HEK293 (cell line): ENCODE data around the gene SLC39A13.

Experiments
- BCL11B ChIP-seq: fragments of 450-650 bp; formaldehyde crosslinking; IDR thresholded peaks from 2 replicates; pipeline ENCODE4 v1.5.1; 2016; ENCODE audit warnings: low read depth, missing biosample characterization, missing genetic modification characterization
- SETDB1 ChIP-seq: IDR thresholded peaks from one replicate; pipeline ENCODE4 v1.6.1; 2017; ENCODE audit warnings: mild to moderate bottlenecking, low read length, moderate library complexity, mixed read lengths; ENCODE audit not compliant: insufficient read length
- SP3 ChIP-seq: fragments of 450-650 bp; formaldehyde crosslinking; IDR thresholded peaks from 2 replicates; pipeline ENCODE4 v1.5.1; 2016; ENCODE audit warnings: missing biosample characterization, missing genetic modification characterization
- ZBTB17 ChIP-seq: fragments of 450-650 bp; formaldehyde crosslinking; IDR thresholded peaks from 2 replicates; pipeline ENCODE4 v1.5.1; 2016; ENCODE audit warnings: missing biosample characterization, missing genetic modification characterization
- ZBTB21 ChIP-seq: fragments of 450-650 bp; formaldehyde crosslinking; IDR thresholded peaks from 2 replicates; pipeline ENCODE4 v1.5.1; 2017; ENCODE audit warnings: missing biosample characterization, missing genetic modification characterization
- ZEB2 ChIP-seq: fragments of 450-650 bp; formaldehyde crosslinking; IDR thresholded peaks from 2 replicates; pipeline ENCODE4 v1.5.1; 2016; ENCODE audit warnings: missing biosample characterization, missing genetic modification characterization
- ZFHX2 ChIP-seq: fragments of 450-650 bp; formaldehyde crosslinking; conservative IDR thresholded peaks from 2 replicates; pipeline ENCODE4 v1.5.1; 2016; ENCODE audit warnings: missing biosample characterization, missing genetic modification characterization
- ZNF114 ChIP-seq: fragments of 450-650 bp; formaldehyde crosslinking; IDR thresholded peaks from 2 replicates; pipeline ENCODE4 v1.5.0; 2017; ENCODE audit warnings: missing biosample characterization, missing genetic modification characterization
- ZNF2 ChIP-seq: fragments of 450-650 bp; formaldehyde crosslinking; IDR thresholded peaks from 2 replicates; pipeline ENCODE4 v1.5.1; 2016; ENCODE audit warnings: missing biosample characterization, missing genetic modification characterization
- ZNF214 ChIP-seq: fragments of 450-650 bp; formaldehyde crosslinking; IDR thresholded peaks from 2 replicates; pipeline ENCODE4 v1.5.1; 2017; ENCODE audit warnings: missing biosample characterization, mild to moderate bottlenecking, missing genetic modification characterization, borderline replicate concordance
- ZNF239 ChIP-seq: fragments of 450-650 bp; formaldehyde crosslinking; IDR thresholded peaks from 2 replicates; pipeline ENCODE4 v1.5.1; 2016; ENCODE audit warnings: missing biosample characterization, missing genetic modification characterization
- ZNF394 ChIP-seq: fragments of 450-650 bp; formaldehyde crosslinking; IDR thresholded peaks from 2 replicates; pipeline ENCODE4 v1.5.1; 2016; ENCODE audit warnings: missing biosample characterization, missing genetic modification characterization, mild to moderate bottlenecking, moderate library complexity, borderline replicate concordance
- ZNF404 ChIP-seq: fragments of 450-650 bp; formaldehyde crosslinking; IDR thresholded peaks from 2 replicates; pipeline ENCODE4 v1.5.1; 2017; ENCODE audit warnings: missing biosample characterization, missing genetic modification characterization
- ZNF548 ChIP-seq: fragments of 450-650 bp; formaldehyde crosslinking; IDR thresholded peaks from 2 replicates; pipeline ENCODE4 v1.5.1; 2016; ENCODE audit warnings: missing biosample characterization, missing genetic modification characterization
- ZNF596 ChIP-seq: fragments of 450-650 bp; IDR thresholded peaks from 2 replicates; pipeline ENCODE4 v1.5.0; 2018; ENCODE audit warnings: missing biosample characterization, mild to moderate bottlenecking, missing genetic modification characterization, moderate library complexity
- ZNF623 ChIP-seq: fragments of 450-650 bp; formaldehyde crosslinking; IDR thresholded peaks from 2 replicates; pipeline ENCODE4 v1.5.1; 2016; ENCODE audit warnings: missing biosample characterization, missing genetic modification characterization
- ZXDB ChIP-seq: fragments of 450-650 bp; formaldehyde crosslinking; IDR thresholded peaks from 2 replicates; pipeline ENCODE4 v1.5.1; 2016; ENCODE audit warnings: missing biosample characterization, missing genetic modification characterization
- TF ChIP-seq, protein P1 (sequence below): fragments of 450-650 bp; formaldehyde crosslinking; IDR thresholded peaks from 2 replicates; pipeline ENCODE4 v1.5.1; 2016; ENCODE audit warnings: missing biosample characterization, missing genetic modification characterization
- TF ChIP-seq, protein P2 (sequence below): fragments of 450-650 bp; formaldehyde crosslinking; IDR thresholded peaks from 2 replicates; pipeline ENCODE4 v1.5.1; 2016; ENCODE audit warnings: missing biosample characterization, missing genetic modification characterization
- TF ChIP-seq, protein P3 (sequence below): fragments of 450-650 bp; formaldehyde crosslinking; IDR thresholded peaks from 2 replicates; pipeline ENCODE4 v1.5.1; 2016; ENCODE audit warnings: missing biosample characterization, missing genetic modification characterization, low read depth
- TF ChIP-seq, protein P4 (sequence below): fragments of 450-650 bp; formaldehyde crosslinking; IDR thresholded peaks from 2 replicates; pipeline ENCODE4 v1.5.1; 2016; ENCODE audit warnings: missing biosample characterization, missing genetic modification characterization
- TF ChIP-seq, protein P5 (sequence below): fragments of 450-650 bp; formaldehyde crosslinking; IDR thresholded peaks from 2 replicates; pipeline ENCODE4 v1.5.1; 2016; ENCODE audit warnings: missing biosample characterization, missing genetic modification characterization
- TF ChIP-seq, protein P6 (sequence below): fragments of 450-650 bp; IDR thresholded peaks from 2 replicates; pipeline ENCODE4 v1.5.1; 2018; ENCODE audit warnings: missing biosample characterization, missing genetic modification characterization
- TF ChIP-seq, protein P7 (sequence below): fragments of 450-650 bp; IDR thresholded peaks from 2 replicates; pipeline ENCODE4 v1.5.1; 2018; ENCODE audit warnings: missing biosample characterization, mild to moderate bottlenecking, missing genetic modification characterization
- TF ChIP-seq, protein P8 (sequence below): fragments of 450-650 bp; formaldehyde crosslinking; IDR thresholded peaks from 2 replicates; pipeline ENCODE4 v1.5.1; 2016; ENCODE audit warnings: missing biosample characterization, missing genetic modification characterization

The SLC39A13 gene

DNA sequence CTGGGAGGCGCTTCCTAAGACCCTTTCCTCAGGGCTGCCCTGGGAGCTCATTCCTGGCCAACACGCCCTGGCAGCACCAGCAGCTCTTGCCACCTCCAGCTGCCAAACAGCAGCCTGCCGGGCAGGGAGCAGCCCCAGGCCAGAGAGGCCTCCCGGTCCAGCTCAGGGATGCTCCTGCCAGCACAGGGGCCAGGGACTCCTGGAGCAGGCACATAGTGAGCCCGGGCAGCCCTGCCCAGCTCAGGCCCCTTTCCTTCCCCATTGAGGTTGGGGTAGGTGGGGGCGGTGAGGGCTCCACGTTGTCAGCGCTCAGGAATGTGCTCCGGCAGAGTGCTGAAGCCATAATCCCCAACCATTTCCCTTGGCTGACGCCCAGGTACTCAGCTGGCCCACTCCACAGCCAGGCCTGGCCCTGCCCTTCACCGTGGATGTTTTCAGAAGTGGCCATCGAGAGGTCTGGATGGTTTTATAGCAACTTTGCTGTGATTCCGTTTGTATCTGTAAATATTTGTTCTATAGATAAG lies 7.6 kb downstream of the SLC39A13 start (continued):
- TF ChIP-seq ZXDB (0 out of 2 replicates have a peak, but pooled peaks have one; percentile 30), ZNF214 (tag by site-specific recombination) (no peak), ZBTB17 (tag by site-specific recombination) (peak; percentile 80), ZNF2 (no peak), ZBTB21 (tag by site-specific recombination) (no peak), ZNF394 (tag by site-specific recombination) (no peak), ZNF596 (tag by site-specific recombination) (no peak), ZNF548 (tag by site-specific recombination) (no peak), SP3 (tag by site-specific recombination) (no peak), BCL11B (tag by site-specific recombination) (no peak), ZNF404 (tag by site-specific recombination) (no peak), ZEB2 (tag by site-specific recombination) (peak; percentile 42), SETDB1 (no peak), ZNF239 (tag by site-specific recombination) (no peak), ZFHX2 (peak; percentile 37), ZNF623 (tag by site-specific recombination) (no peak), ZNF114 (no peak)
- TF ChIP-seq, protein P1, sequence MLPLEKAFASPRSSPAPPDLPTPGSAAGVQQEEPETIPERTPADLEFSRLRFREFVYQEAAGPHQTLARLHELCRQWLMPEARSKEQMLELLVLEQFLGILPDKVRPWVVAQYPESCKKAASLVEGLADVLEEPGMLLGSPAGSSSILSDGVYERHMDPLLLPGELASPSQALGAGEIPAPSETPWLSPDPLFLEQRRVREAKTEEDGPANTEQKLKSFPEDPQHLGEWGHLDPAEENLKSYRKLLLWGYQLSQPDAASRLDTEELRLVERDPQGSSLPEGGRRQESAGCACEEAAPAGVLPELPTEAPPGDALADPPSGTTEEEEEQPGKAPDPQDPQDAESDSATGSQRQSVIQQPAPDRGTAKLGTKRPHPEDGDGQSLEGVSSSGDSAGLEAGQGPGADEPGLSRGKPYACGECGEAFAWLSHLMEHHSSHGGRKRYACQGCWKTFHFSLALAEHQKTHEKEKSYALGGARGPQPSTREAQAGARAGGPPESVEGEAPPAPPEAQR (tag by site-specific recombination), result no peak
- TF ChIP-seq, protein P2, sequence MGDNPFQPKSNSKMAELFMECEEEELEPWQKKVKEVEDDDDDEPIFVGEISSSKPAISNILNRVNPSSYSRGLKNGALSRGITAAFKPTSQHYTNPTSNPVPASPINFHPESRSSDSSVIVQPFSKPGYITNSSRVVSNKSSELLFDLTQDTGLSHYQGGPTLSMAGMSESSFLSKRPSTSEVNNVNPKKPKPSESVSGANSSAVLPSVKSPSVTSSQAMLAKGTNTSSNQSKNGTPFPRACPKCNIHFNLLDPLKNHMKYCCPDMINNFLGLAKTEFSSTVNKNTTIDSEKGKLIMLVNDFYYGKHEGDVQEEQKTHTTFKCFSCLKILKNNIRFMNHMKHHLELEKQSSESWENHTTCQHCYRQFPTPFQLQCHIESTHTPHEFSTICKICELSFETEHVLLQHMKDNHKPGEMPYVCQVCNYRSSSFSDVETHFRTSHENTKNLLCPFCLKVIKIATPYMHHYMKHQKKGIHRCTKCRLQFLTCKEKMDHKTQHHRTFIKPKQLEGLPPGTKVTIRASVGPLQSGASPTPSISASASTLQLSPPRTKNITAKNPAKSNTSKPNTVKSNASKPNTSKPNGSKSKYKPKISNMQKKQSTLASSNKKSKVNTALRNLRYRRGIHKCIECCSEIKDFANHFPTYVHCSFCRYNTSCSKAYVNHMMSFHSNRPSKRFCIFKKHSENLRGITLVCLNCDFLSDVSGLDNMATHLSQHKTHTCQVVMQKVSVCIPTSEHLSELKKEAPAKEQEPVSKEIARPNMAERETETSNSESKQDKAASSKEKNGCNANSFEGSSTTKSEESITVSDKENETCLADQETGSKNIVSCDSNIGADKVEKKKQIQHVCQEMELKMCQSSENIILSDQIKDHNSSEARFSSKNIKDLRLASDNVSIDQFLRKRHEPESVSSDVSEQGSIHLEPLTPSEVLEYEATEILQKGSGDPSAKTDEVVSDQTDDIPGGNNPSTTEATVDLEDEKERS (tag by site-specific recombination), result no peak
- TF ChIP-seq, protein P3, sequence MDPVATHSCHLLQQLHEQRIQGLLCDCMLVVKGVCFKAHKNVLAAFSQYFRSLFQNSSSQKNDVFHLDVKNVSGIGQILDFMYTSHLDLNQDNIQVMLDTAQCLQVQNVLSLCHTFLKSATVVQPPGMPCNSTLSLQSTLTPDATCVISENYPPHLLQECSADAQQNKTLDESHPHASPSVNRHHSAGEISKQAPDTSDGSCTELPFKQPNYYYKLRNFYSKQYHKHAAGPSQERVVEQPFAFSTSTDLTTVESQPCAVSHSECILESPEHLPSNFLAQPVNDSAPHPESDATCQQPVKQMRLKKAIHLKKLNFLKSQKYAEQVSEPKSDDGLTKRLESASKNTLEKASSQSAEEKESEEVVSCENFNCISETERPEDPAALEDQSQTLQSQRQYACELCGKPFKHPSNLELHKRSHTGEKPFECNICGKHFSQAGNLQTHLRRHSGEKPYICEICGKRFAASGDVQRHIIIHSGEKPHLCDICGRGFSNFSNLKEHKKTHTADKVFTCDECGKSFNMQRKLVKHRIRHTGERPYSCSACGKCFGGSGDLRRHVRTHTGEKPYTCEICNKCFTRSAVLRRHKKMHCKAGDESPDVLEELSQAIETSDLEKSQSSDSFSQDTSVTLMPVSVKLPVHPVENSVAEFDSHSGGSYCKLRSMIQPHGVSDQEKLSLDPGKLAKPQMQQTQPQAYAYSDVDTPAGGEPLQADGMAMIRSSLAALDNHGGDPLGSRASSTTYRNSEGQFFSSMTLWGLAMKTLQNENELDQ (tag by site-specific recombination), result no peak
- TF ChIP-seq, protein P4, sequence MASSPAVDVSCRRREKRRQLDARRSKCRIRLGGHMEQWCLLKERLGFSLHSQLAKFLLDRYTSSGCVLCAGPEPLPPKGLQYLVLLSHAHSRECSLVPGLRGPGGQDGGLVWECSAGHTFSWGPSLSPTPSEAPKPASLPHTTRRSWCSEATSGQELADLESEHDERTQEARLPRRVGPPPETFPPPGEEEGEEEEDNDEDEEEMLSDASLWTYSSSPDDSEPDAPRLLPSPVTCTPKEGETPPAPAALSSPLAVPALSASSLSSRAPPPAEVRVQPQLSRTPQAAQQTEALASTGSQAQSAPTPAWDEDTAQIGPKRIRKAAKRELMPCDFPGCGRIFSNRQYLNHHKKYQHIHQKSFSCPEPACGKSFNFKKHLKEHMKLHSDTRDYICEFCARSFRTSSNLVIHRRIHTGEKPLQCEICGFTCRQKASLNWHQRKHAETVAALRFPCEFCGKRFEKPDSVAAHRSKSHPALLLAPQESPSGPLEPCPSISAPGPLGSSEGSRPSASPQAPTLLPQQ (tag by site-specific recombination), result 0 out of 2 replicates have a peak, but pooled peaks have one; percentile 43
- TF ChIP-seq, protein P5, sequence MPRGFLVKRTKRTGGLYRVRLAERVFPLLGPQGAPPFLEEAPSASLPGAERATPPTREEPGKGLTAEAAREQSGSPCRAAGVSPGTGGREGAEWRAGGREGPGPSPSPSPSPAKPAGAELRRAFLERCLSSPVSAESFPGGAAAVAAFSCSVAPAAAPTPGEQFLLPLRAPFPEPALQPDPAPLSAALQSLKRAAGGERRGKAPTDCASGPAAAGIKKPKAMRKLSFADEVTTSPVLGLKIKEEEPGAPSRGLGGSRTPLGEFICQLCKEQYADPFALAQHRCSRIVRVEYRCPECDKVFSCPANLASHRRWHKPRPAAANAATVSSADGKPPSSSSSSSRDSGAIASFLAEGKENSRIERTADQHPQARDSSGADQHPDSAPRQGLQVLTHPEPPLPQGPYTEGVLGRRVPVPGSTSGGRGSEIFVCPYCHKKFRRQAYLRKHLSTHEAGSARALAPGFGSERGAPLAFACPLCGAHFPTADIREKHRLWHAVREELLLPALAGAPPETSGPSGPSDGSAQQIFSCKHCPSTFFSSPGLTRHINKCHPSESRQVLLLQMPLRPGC (tag by site-specific recombination), result peak; percentile 52; the same call in 1 of the 2 replicates
- TF ChIP-seq, protein P6, sequence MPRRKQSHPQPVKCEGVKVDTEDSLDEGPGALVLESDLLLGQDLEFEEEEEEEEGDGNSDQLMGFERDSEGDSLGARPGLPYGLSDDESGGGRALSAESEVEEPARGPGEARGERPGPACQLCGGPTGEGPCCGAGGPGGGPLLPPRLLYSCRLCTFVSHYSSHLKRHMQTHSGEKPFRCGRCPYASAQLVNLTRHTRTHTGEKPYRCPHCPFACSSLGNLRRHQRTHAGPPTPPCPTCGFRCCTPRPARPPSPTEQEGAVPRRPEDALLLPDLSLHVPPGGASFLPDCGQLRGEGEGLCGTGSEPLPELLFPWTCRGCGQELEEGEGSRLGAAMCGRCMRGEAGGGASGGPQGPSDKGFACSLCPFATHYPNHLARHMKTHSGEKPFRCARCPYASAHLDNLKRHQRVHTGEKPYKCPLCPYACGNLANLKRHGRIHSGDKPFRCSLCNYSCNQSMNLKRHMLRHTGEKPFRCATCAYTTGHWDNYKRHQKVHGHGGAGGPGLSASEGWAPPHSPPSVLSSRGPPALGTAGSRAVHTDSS (tag by site-specific recombination), result no peak
- TF ChIP-seq, protein P7, sequence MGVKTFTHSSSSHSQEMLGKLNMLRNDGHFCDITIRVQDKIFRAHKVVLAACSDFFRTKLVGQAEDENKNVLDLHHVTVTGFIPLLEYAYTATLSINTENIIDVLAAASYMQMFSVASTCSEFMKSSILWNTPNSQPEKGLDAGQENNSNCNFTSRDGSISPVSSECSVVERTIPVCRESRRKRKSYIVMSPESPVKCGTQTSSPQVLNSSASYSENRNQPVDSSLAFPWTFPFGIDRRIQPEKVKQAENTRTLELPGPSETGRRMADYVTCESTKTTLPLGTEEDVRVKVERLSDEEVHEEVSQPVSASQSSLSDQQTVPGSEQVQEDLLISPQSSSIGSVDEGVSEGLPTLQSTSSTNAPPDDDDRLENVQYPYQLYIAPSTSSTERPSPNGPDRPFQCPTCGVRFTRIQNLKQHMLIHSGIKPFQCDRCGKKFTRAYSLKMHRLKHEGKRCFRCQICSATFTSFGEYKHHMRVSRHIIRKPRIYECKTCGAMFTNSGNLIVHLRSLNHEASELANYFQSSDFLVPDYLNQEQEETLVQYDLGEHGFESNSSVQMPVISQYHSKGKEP (tag by site-specific recombination), result 0 out of 2 replicates have a peak, but pooled peaks have one; percentile 25
- TF ChIP-seq, protein P8, sequence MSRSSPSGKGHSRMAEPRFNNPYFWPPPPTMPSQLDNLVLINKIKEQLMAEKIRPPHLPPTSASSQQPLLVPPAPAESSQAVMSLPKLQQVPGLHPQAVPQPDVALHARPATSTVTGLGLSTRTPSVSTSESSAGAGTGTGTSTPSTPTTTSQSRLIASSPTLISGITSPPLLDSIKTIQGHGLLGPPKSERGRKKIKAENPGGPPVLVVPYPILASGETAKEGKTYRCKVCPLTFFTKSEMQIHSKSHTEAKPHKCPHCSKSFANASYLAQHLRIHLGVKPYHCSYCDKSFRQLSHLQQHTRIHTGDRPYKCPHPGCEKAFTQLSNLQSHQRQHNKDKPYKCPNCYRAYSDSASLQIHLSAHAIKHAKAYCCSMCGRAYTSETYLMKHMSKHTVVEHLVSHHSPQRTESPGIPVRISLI, result no peak
